Endothelial cell (in vitro differentiated cells): Measurements from ENCODE around the gene DPP8. TPM values are rescaled to one million over a fixed set of nuclear protein-coding genes. Genes with fewer than 3 reads are reported as not detected.

ENCODE experiments used
- DNase-seq: peaks from one replicate; pipeline ENCODE4 v3.0.0; 2021; ENCODE audit warnings: low spot score
- H3K27ac Mint-ChIP-seq: one replicate; pipeline ENCODE4 v1.8.0; 2021; ENCODE audit warnings: mixed read lengths, inconsistent platforms; ENCODE audit not compliant: unreplicated experiment
- H3K27me3 Mint-ChIP-seq: one replicate; pipeline ENCODE4 v1.8.0; 2021; ENCODE audit warnings: mild to moderate bottlenecking, moderate library complexity, mixed read lengths, inconsistent platforms; ENCODE audit not compliant: unreplicated experiment
- H3K36me3 Mint-ChIP-seq: one replicate; pipeline ENCODE4 v1.8.0; 2021; ENCODE audit warnings: mild to moderate bottlenecking, low read depth, mixed read lengths, inconsistent platforms; ENCODE audit not compliant: unreplicated experiment
- H3K4me1 Mint-ChIP-seq: one replicate; pipeline ENCODE4 v1.8.0; 2021; ENCODE audit warnings: mild to moderate bottlenecking, mixed read lengths, inconsistent platforms; ENCODE audit not compliant: unreplicated experiment
- H3K4me3 Mint-ChIP-seq: one replicate; pipeline ENCODE4 v1.8.0; 2021; ENCODE audit warnings: mild to moderate bottlenecking, mixed read lengths, inconsistent platforms; ENCODE audit not compliant: unreplicated experiment
- H3K9me3 Mint-ChIP-seq: one replicate; pipeline ENCODE4 v1.8.0; 2021; ENCODE audit warnings: mixed read lengths, inconsistent platforms; ENCODE audit not compliant: unreplicated experiment
- CTCF ChIP-seq: fragments of 200-600 bp; sonication (generic); IDR thresholded peaks from one replicate; pipeline ENCODE4 v1.5.0; 2021; ENCODE audit warnings: antibody characterized with exemption; ENCODE audit not compliant: unreplicated experiment
- total RNA-seq: library from RNA; stranded (reverse); fragmentation: NEBNext Ultra II Directional; extraction: Animal tissue kit (Norgen Biotek cat#: 25700); gene quantifications from one replicate; pipeline ENCODE4 v1.2.1, GENCODE V29; 2021; ENCODE audit not compliant: unreplicated experiment

Gene DPP8
- total RNA-seq, 1 donor from 2014 or later: 36.6 TPM

GRCh38 chr15:65426216-65426853 lies 91.2 kb downstream of the DPP8 start:
- peaks cover 26% of the 10 kb centered on the region for H3K4me1 Mint-ChIP-seq
- no peak overlapping the region for H3K27ac Mint-ChIP-seq
- no peak overlapping the region for H3K4me3 Mint-ChIP-seq
- no peaks in the 10 kb centered on the region for H3K9me3 Mint-ChIP-seq
- peaks cover 17% of the 10 kb centered on the region for H3K36me3 Mint-ChIP-seq
- no peak for DNase-seq
- TF ChIP-seq CTCF: no peak
- peaks cover 19% of the 10 kb centered on the region for H3K27me3 Mint-ChIP-seq

GRCh38 chr15:65424683-65425082 lies 92.8 kb downstream of the DPP8 start:
- TF ChIP-seq CTCF: no peak
- peak overlapping the region; percentile 81 for H3K27ac Mint-ChIP-seq
- H3K9me3 Mint-ChIP-seq: no peaks in the 10 kb centered on the region
- peaks cover 20% of the 10 kb centered on the region for H3K36me3 Mint-ChIP-seq
- peaks cover 36% of the 10 kb centered on the region for H3K4me1 Mint-ChIP-seq
- peaks cover 22% of the 10 kb centered on the region for H3K27me3 Mint-ChIP-seq
- H3K4me3 Mint-ChIP-seq: peak overlapping the region; percentile 13
- no peak for DNase-seq

GRCh38 chr15:65423976-65424679 lies 93.4 kb downstream of the DPP8 start:
- peak overlapping the region; percentile 96 for H3K4me3 Mint-ChIP-seq

GRCh38 chr15:65423150-65423975 lies 94.1 kb downstream of the DPP8 start:
- H3K9me3 Mint-ChIP-seq: no peaks in the 10 kb centered on the region
- peak overlapping the region; percentile 31 for H3K27ac Mint-ChIP-seq
- peaks cover 22% of the 10 kb centered on the region for H3K27me3 Mint-ChIP-seq
- H3K4me3 Mint-ChIP-seq: peak overlapping the region; percentile 96
- TF ChIP-seq CTCF: no peak
- H3K4me1 Mint-ChIP-seq: peaks cover 36% of the 10 kb centered on the region
- DNase-seq: no peak
- H3K36me3 Mint-ChIP-seq: peaks cover 20% of the 10 kb centered on the region

More at GRCh38 chr15:65423976-65424679, 93.4 kb downstream of the DPP8 start:
- H3K4me1 Mint-ChIP-seq: peaks cover 36% of the 10 kb centered on the region
- H3K27me3 Mint-ChIP-seq: peaks cover 22% of the 10 kb centered on the region
- no peak for DNase-seq
- H3K27ac Mint-ChIP-seq: peak overlapping the region; percentile 81
- H3K36me3 Mint-ChIP-seq: peaks cover 20% of the 10 kb centered on the region
- H3K9me3 Mint-ChIP-seq: no peaks in the 10 kb centered on the region
- no peak for TF ChIP-seq CTCF
